Endothelial cell of umbilical vein (primary cell): ENCODE measurements around the gene PSMB3. TPM values are rescaled to one million over a fixed set of nuclear protein-coding genes. Genes with fewer than 3 reads are reported as not detected.

Experiments used
- BruUV-seq: library from RNA; stranded (reverse); fragments of 400-500 nt; replicated peaks from 2 replicates; lab custom pipeline; 2021; lab: Mats Ljungman, UMichigan
- CTCF ChIA-PET: fragments of 300-600, 350-600 bp; sonication (Branson Sonifier 250); formaldehyde crosslinking; loops from one replicate; lab custom pipeline; 2021; ENCODE audit warnings: antibody characterized with exemption, inconsistent platforms; lab: Charles Lee
- POLR2A ChIA-PET: fragments of 300-600, 350-600 bp; sonication (Branson Sonifier 250); formaldehyde crosslinking; loops from one replicate; lab custom pipeline; 2021; ENCODE audit warnings: antibody characterized with exemption, inconsistent platforms; lab: Charles Lee
- DNase-seq: peaks from one replicate; pipeline ENCODE4 v3.0.0-alpha.2; 2011; ENCODE audit warnings: low read depth, low spot score
- FAIRE-seq: peaks from 2 replicates; lab custom pipeline; 2011; peaks lifted over from hg19 to GRCh38; lab: Jason Lieb, UNC
- H2AFZ ChIP-seq: 2 replicates; pipeline ENCODE4 v1.6.0; 2012; ENCODE audit warnings: low read depth, low read length, control low read depth, inconsistent platforms
- H3K27ac ChIP-seq: 2 replicates; pipeline ENCODE4 v1.5.1; 2011; ENCODE audit warnings: low read depth, mild to moderate bottlenecking, control low read depth, low read length, moderate library complexity; ENCODE audit not compliant: insufficient read depth
- H3K27me3 ChIP-seq, 2 experiments: 2 replicates each; pipeline versions ENCODE4 v1.6.0 to v1.6.1; 2011; ENCODE audit warnings: low read length in 2 of 2, mixed read lengths in 1 of 2; ENCODE audit not compliant: control insufficient read depth in 2 of 2, insufficient read depth in 2 of 2
- H3K36me3 ChIP-seq, 2 experiments: 2 replicates in 1 of 2; 3 replicates in 1 of 2; pipeline ENCODE4 v1.5.1; 2011; ENCODE audit warnings: low read length in 2 of 2, mild to moderate bottlenecking in 1 of 2, moderate library complexity in 1 of 2; ENCODE audit not compliant: control insufficient read depth in 2 of 2, insufficient read depth in 2 of 2; ENCODE audit errors: extremely low read depth in 1 of 2
- H3K4me1 ChIP-seq: 3 replicates; pipeline ENCODE4 v1.5.1; 2011; ENCODE audit warnings: mild to moderate bottlenecking, low read length; ENCODE audit not compliant: control insufficient read depth, insufficient read depth; ENCODE audit errors: extremely low read depth
- H3K4me2 ChIP-seq: 2 replicates; pipeline ENCODE4 v1.6.1; 2011; ENCODE audit warnings: low read length, control low read depth, mixed read lengths; ENCODE audit not compliant: insufficient read depth
- H3K4me3 ChIP-seq, 3 experiments: fragments of 200-600 bp in 1 of 3; sonication (generic), shearing (Covaris generic) in 1 of 3; replicated peaks in 1 of 3; 2 replicates each; pipeline ENCODE4 v1.5.1; 2011 to 2016; ENCODE audit warnings: control low read depth in 3 of 3, low read length in 3 of 3, mild to moderate bottlenecking in 2 of 3, inconsistent platforms in 1 of 3, low read depth in 1 of 3, moderate library complexity in 1 of 3; ENCODE audit not compliant: insufficient read depth in 1 of 3
- H3K79me2 ChIP-seq: 2 replicates; pipeline ENCODE4 v1.6.0; 2012; ENCODE audit warnings: low read length, inconsistent platforms; ENCODE audit not compliant: control insufficient read depth, insufficient read depth
- H3K9ac ChIP-seq: replicated peaks from 2 replicates; pipeline ENCODE3; 2011; ENCODE audit warnings: low read length, control low read depth; ENCODE audit not compliant: insufficient read depth; ENCODE audit errors: extremely low read depth
- H3K9me1 ChIP-seq: replicated peaks from 3 replicates; pipeline ENCODE4 v1.6.0; 2011; ENCODE audit warnings: mild to moderate bottlenecking, low read length; ENCODE audit not compliant: control insufficient read depth, insufficient read depth; ENCODE audit errors: extremely low read depth
- H3K9me3 ChIP-seq: replicated peaks from 2 replicates; pipeline ENCODE4 v1.5.1; 2012; ENCODE audit warnings: low read length, inconsistent platforms; ENCODE audit not compliant: control insufficient read depth, insufficient read depth
- H4K20me1 ChIP-seq: replicated peaks from 2 replicates; pipeline ENCODE3; 2011; ENCODE audit warnings: mild to moderate bottlenecking, low read length; ENCODE audit not compliant: control insufficient read depth, insufficient read depth; ENCODE audit errors: extremely low read depth
- CTCF ChIP-seq, 2 donors: IDR thresholded peaks; 1 replicate in 1 of 2; 2 replicates in 1 of 2; pipeline ENCODE4 v1.5.1; 2011; ENCODE audit warnings: low read length in 2 of 2, mild to moderate bottlenecking in 2 of 2, moderate library complexity in 2 of 2, control low read depth in 1 of 2, inconsistent platforms in 1 of 2, low read depth in 1 of 2; ENCODE audit not compliant: insufficient read depth in 1 of 2; ENCODE audit errors: extremely low read depth in 1 of 2
- GATA2 ChIP-seq: IDR thresholded peaks from 2 replicates; pipeline ENCODE4 v1.7.0; 2011; ENCODE audit warnings: low read depth, mild to moderate bottlenecking, moderate library complexity, mixed read lengths, low read length; ENCODE audit not compliant: insufficient read length, insufficient read depth
- dilution Hi-C: fragments of 300-500 bp; cut with MboI; formaldehyde crosslinking; loops from one replicate; pipeline ENCODE4 v1.15.0; 2019; ENCODE audit warnings: low sequenced_read_pairs; ENCODE audit not compliant: extremely low pct_ligation_motif_present
- intact Hi-C: fragments of 100-400 bp; cut with micrococcal nuclease; formaldehyde crosslinking; loops from one replicate; pipeline ENCODE4 v1.10.0; 2022
- polyA plus RNA-seq, 4 experiments: library from polyadenylated mRNA; depleted of rRNA in 3 of 4; stranded (reverse) in 3 of 4; unstranded in 1 of 4; fragments of >200 nt; gene quantifications; 2 replicates each; pipeline versions ENCODE4 v1.2.1 to v1.2.3, GENCODE V29; 2011 to 2012; ENCODE audit warnings: missing spikeins in 1 of 4
- total RNA-seq: library from RNA; stranded (reverse); gene quantifications from 2 replicates; pipeline ENCODE4 v1.2.3, GENCODE V29; 2021

PSMB3 gene
- total and polyA plus RNA-seq, 2 donors (not counting 3 experiments of a cell fraction or from before 2014, with no cell fraction given): 213 to 685 TPM

- Histone ChIP-seq H3K79me2 (peaks cover 57% of the 10 kb centered on the region), H2AFZ (peak overlapping the region; percentile 65), H3K4me2 (peak overlapping the region; percentile 70), H3K4me3 (peak overlapping the region; percentile 80 to 90 (median 80)), H3K27me3 (no peaks in the 10 kb centered on the region), H3K27ac (peak overlapping the region; percentile 68), H3K4me1 (peaks cover 54% of the 10 kb centered on the region), H3K9ac (peak overlapping the region; percentile 86), H3K36me3 (no peaks in the 10 kb centered on the region), H4K20me1 (peaks cover 2% of the 10 kb centered on the region), H3K9me3 (no peaks in the 10 kb centered on the region), H3K9me1 (no peaks in the 10 kb centered on the region)
- TF ChIP-seq CTCF (IDR thresholded peaks at IDR 0.05; ENCODE audit: extremely low read depth in 1 of 2, insufficient read depth in 1 of 2, low read depth in 1 of 2, low read length in 2 of 2) (peak in 1 of 2 donors; percentile 22), GATA2 (no peak)
- intact Hi-C loops: loop anchor here (2.0 kb wide), 1 partner anchor 45 kb away; no protein-coding TSS in a partner anchor
- DNase-seq (no peak), FAIRE-seq (no peak)
- ChIA-PET POLR2A (no interaction called here), CTCF (interaction anchor here (0.7 kb wide), 1 partner anchor 13 kb away, joined by 3 read pairs; no protein-coding TSS in a partner anchor)
- dilution Hi-C loops: no loop called here
- BruUV-seq: no TSS peak
Measured at GRCh38 chr17:38747463-38748148, 4.9 kb upstream of the PSMB3 start.
